GM12874 (cell line): Measurements from ENCODE around the gene AFTPH.

Source experiments
- CTCF ChIP-seq: IDR thresholded peaks from 2 replicates; pipeline ENCODE4 v1.5.1; 2011; ENCODE audit warnings: low read depth, mild to moderate bottlenecking, control low read depth, low read length, moderate library complexity; ENCODE audit not compliant: insufficient read depth

The AFTPH gene

GRCh38 chr2:64622443-64623241 lies 98.5 kb downstream of the AFTPH start:
- no peak for TF ChIP-seq CTCF

GRCh38 chr2:64623242-64623850 lies 99.2 kb downstream of the AFTPH start:
- no peak for TF ChIP-seq CTCF

GRCh38 chr2:64624108-64624610 lies 100.0 kb downstream of the AFTPH start:
- no peak for TF ChIP-seq CTCF

GRCh38 chr2:64624862-64625261 lies 100.7 kb downstream of the AFTPH start:
- no peak for TF ChIP-seq CTCF

GRCh38 chr2:64625299-64626145 lies 101.4 kb downstream of the AFTPH start:
- 0 out of 2 replicates have a peak, but pooled peaks have one; percentile 2 for TF ChIP-seq CTCF

GRCh38 chr2:64626146-64626809 lies 102.2 kb downstream of the AFTPH start:
- TF ChIP-seq CTCF, result no peak
